ENCODE measurements around the gene ZNF467. TPM values are rescaled to one million over a fixed set of nuclear protein-coding genes. Genes with fewer than 3 reads are reported as not detected.

ZNF467 gene
- total and polyA plus RNA-seq, 2 of the 8 experiments (the other 6 are each of a cell fraction or from before 2014, with no cell fraction given), result 0.50 to 0.51 TPM

DNA sequence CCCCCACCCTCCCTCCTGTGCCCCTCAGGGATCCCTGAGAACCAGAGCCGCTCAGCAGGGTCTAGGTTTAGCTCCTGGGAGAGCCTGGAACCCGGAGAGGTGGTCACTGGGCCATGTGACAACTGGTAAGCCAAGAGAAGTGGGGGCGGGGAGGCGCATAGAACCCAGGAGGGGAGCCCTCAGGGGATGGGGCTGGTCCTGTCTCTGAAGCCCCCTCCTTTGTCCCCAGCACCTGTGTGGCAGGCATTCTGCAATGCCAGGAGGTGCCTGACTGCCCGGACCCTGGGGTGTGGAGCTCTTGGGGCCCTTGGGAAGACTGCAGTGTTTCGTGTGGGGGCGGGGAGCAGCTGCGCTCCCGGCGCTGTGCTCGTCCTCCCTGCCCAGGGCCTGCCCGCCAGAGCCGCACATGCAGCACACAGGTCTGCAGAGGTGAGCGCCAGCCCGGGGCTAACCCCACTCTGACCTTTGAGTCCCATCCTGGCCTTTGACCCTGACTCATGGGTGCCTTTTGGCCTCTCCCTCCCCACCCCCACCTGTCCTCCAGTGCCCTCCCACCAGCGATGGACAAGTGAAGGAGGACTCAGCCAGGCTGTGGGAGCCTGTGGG is 42.4 kb upstream of the ZNF467 start:
- no peaks in the 10 kb centered on the region for H3K36me3 ChIP-seq (ENCODE audit: control insufficient read depth in 2 of 4, insufficient read depth in 4 of 4, low read length in 3 of 4)
- H4K20me1 ChIP-seq (replicated peaks in 1 of 2; ENCODE audit: control insufficient read depth in 1 of 2, insufficient read depth in 2 of 2, low read length in 2 of 2), result no peaks in the 10 kb centered on the region
- ChIA-PET POLR2A (ENCODE audit: partially characterized antibody) (interaction anchor here (0.9 to 2.4 kb wide), 2 partner anchors 9 to 19 kb away, joined by 3 to 5 read pairs; no protein-coding TSS in a partner anchor), CTCF (ENCODE audit: partially characterized antibody) (interaction anchor here (0.5 to 1.5 kb wide), 5 partner anchors 9 to 536 kb away, joined by 3 to 9 read pairs (median 6); no protein-coding TSS in a partner anchor)
- H3K56ac ChIP-seq (replicated peaks; ENCODE audit: insufficient read length, low read depth, low read length), result no peak overlapping the region
- H3K14ac ChIP-seq (ENCODE audit: insufficient read length), result no peak overlapping the region
- H3K9ac ChIP-seq (replicated peaks in 1 of 4; ENCODE audit: extremely low read depth in 1 of 4, low read depth in 3 of 4, low read length in 3 of 4), result no peak overlapping the region
- H2BK15ac ChIP-seq (ENCODE audit: low read length), result peak overlapping the region; percentile 16; the same call in 1 of the 2 replicates
- H3K4me3 ChIP-seq (ENCODE audit: extremely low read depth in 1 of 4, insufficient read depth in 2 of 4, low read depth in 3 of 4, low read length in 4 of 4), result no peak overlapping the region
- no peak overlapping the region for H3K27ac ChIP-seq (ENCODE audit: low read depth, low read length)
- H2BK5ac ChIP-seq (ENCODE audit: low read depth, low read length), result no peak overlapping the region
- DNase-seq (ENCODE audit: low read depth in 1 of 2, low spot score in 2 of 2) (no peak), FAIRE-seq (no peak)
- no peak overlapping the region for H3K4ac ChIP-seq (replicated peaks; ENCODE audit: insufficient read length, low read depth, low read length)
- no peak overlapping the region for H2AFZ ChIP-seq (ENCODE audit: low read length)
- H3K79me1 ChIP-seq (ENCODE audit: low read depth, low read length), result no peaks in the 10 kb centered on the region; the same call in 1 of the 2 replicates
- H3K27me3 ChIP-seq (replicated peaks in 1 of 4; ENCODE audit: control insufficient read depth in 3 of 4, extremely low read depth in 1 of 4, insufficient read depth in 3 of 4, low read length in 3 of 4), result no peaks in the 10 kb centered on the region
- H4K5ac ChIP-seq (ENCODE audit: insufficient read length, low read depth, low read length), result no peak overlapping the region
- H4K8ac ChIP-seq (ENCODE audit: extremely low read depth, insufficient read depth, low read length), result no peak overlapping the region
- no peak overlapping the region; a peak in 1 of 4 replicates for H3K4me2 ChIP-seq (ENCODE audit: insufficient read depth in 1 of 2, low read depth in 2 of 2, low read length in 2 of 2)
- H2BK120ac ChIP-seq (replicated peaks; ENCODE audit: low read depth, low read length), result no peak overlapping the region
- H2BK12ac ChIP-seq (ENCODE audit: low read depth, low read length), result peak overlapping the region; percentile 50; the same call in 1 of the 2 replicates
- no peaks in the 10 kb centered on the region for H3K23me2 ChIP-seq (ENCODE audit: low read depth, low read length)
- H4K91ac ChIP-seq (replicated peaks; ENCODE audit: insufficient read length, low read length), result peak overlapping the region; percentile 27
- WGBS, 2 experiments (ENCODE audit: extremely low coverage in 1 of 2, insufficient coverage in 1 of 2, insufficient read length in 1 of 2, insufficient replicate concordance in 2 of 2, low coverage in 1 of 2, low lambda C conversion rate in 2 of 2, missing lambda C conversion rate in 1 of 2), result 72% methylated on average over 9 of the region's 16 CpGs; no CpG with 5 or more reads in 1 of the 2 experiments
- no peak overlapping the region; the same call in 1 of the 2 replicates for H3K18ac ChIP-seq (ENCODE audit: extremely low read depth, low read length)
- H3K9me3 ChIP-seq (ENCODE audit: insufficient read depth in 2 of 2, low read depth in 1 of 2, low read length in 1 of 2), result no peaks in the 10 kb centered on the region
- H3K4me1 ChIP-seq (replicated peaks in 1 of 4; ENCODE audit: control insufficient read depth in 3 of 4, insufficient read depth in 4 of 4, low read length in 3 of 4), result peaks cover 0 to 20% (median 8%) of the 10 kb centered on the region in 4 experiments; a peak in 6 of 7 replicates
- no peak overlapping the region for H2BK20ac ChIP-seq (ENCODE audit: low read length)
- H3K23ac ChIP-seq (ENCODE audit: insufficient read length), result no peak overlapping the region
- no peak overlapping the region for H2AK5ac ChIP-seq (ENCODE audit: low read depth, low read length)
- no peaks in the 10 kb centered on the region for H3K79me2 ChIP-seq (ENCODE audit: control insufficient read depth in 1 of 2, insufficient read depth in 2 of 2, low read length in 2 of 2)
- TF ChIP-seq KDM4A (IDR thresholded peaks at IDR 0.05; ENCODE audit: low read depth, low read length, severe bottlenecking) (no peak), HDAC2 (IDR thresholded peaks at IDR 0.05; ENCODE audit: borderline replicate concordance in 1 of 2, low read depth in 2 of 2, low read length in 2 of 2) (no peak), GTF2F1 (IDR thresholded peaks at IDR 0.05; ENCODE audit: borderline replicate concordance, low read depth, low read length) (no peak), ASH2L (IDR thresholded peaks at IDR 0.05; ENCODE audit: low read length) (no peak), SUZ12 (IDR thresholded peaks at IDR 0.05; ENCODE audit: low read length) (no peak), POLR2A (IDR thresholded peaks at IDR 0.05; ENCODE audit: control extremely low read depth in 1 of 2, low read depth in 2 of 2, low read length in 2 of 2) (no peak), RFX5 (IDR thresholded peaks at IDR 0.05; ENCODE audit: borderline replicate concordance, low read depth, low read length) (no peak), ZNF274 (IDR thresholded peaks at IDR 0.05; ENCODE audit: borderline replicate concordance, extremely low read depth, low read length) (no peak), TBP (IDR thresholded peaks at IDR 0.05; ENCODE audit: low read depth, low read length) (no peak)
- TF ChIP-seq, protein P1, sequence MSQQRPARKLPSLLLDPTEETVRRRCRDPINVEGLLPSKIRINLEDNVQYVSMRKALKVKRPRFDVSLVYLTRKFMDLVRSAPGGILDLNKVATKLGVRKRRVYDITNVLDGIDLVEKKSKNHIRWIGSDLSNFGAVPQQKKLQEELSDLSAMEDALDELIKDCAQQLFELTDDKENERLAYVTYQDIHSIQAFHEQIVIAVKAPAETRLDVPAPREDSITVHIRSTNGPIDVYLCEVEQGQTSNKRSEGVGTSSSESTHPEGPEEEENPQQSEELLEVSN (IDR thresholded peaks at IDR 0.05), result no peak

Measured in H1 (cell line).